Measurements from ENCODE around the gene EVI2A. TPM values are rescaled to one million over a fixed set of nuclear protein-coding genes. Genes with fewer than 3 reads are reported as not detected.
A peak's percentile ranks its signal among the peaks of the same experiment; 100 is the strongest.

The EVI2A gene
- total and polyA plus RNA-seq, 4 experiments from 2014 or later: 70.1 to 139 (median 105) TPM

DNA sequence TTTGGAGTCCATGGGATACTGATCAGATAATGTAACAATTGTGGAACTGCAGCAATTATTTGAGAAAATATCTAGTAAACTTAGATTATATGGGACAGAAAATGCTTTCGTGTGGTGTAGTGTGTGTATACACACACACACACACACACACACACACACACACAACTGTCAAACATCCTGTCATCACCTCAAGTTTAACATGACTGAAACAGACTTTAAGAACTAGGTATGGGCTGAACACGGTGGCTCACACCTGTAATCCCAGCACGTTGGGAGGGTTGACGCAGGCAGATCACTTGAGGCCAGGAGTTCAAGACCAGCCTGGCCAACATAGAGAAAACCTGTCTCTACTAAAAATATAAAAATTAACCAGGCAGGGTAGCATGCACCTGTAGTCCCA, 544 bp upstream of the EVI2A start:
- DNase-seq: peak in 1 of 5 donors; percentile 71
- peak overlapping the region; percentile 80 to 95 (median 90) for H3K4me3 Mint-ChIP-seq
- H3K4me1 ChIP-seq (ENCODE audit: insufficient read depth, low read length): peaks cover 20% of the 10 kb centered on the region
- H3K9me3 ChIP-seq (ENCODE audit: control insufficient read depth in 1 of 2, low read length in 2 of 2): no peaks in the 10 kb centered on the region
- H3K36me3 ChIP-seq (ENCODE audit: insufficient read depth, low read length): no peaks in the 10 kb centered on the region
- intact Hi-C loops (cut with micrococcal nuclease): loop anchor here (1.0 to 5.0 kb wide), 6 partner anchors 12 to 105 kb away; no protein-coding TSS in a partner anchor
- CTCF ChIA-PET (ENCODE audit: partially characterized antibody): interaction anchor here (1.8 kb wide), 1 partner anchor 9 kb away, joined by 7 read pairs; the partner anchor contains the start of gene EVI2B
- H3K9me3 Mint-ChIP-seq: no peaks in the 10 kb centered on the region
- H3K27ac Mint-ChIP-seq: peak overlapping the region; percentile 91 to 98 (median 95)
- peaks cover 24 to 32% of the 10 kb centered on the region in 2 donors for H3K36me3 Mint-ChIP-seq
- peak overlapping the region; percentile 73 for H3K27ac ChIP-seq (ENCODE audit: low read depth, low read length)
- POLR2A ChIA-PET (ENCODE audit: partially characterized antibody): interaction anchor here (2.3 to 8.2 kb wide), 2 partner anchors 12 to 167 kb away, joined by 18 to 197 read pairs; partner anchors contain the start of gene EVI2B
- H3K27me3 Mint-ChIP-seq: no peaks in the 10 kb centered on the region
- no peaks in the 10 kb centered on the region for H3K27me3 ChIP-seq (ENCODE audit: insufficient read depth, low read length)
- H3K4me3 ChIP-seq (ENCODE audit: low read length in 2 of 2): peak overlapping the region in 1 of 2 donors; percentile 92
- peaks cover 17 to 40% (median 23%) of the 10 kb centered on the region in 4 donors for H3K4me1 Mint-ChIP-seq

- Histone ChIP-seq H3K4me3 (ENCODE audit: low read length in 2 of 2) (peak overlapping the region; percentile 87 to 92), H3K36me3 (ENCODE audit: insufficient read depth, low read length) (no peaks in the 10 kb centered on the region), H3K27me3 (ENCODE audit: insufficient read depth, low read length) (no peaks in the 10 kb centered on the region), H3K27ac (ENCODE audit: low read depth, low read length) (peak overlapping the region; percentile 73), H3K4me1 (ENCODE audit: insufficient read depth, low read length) (peaks cover 31% of the 10 kb centered on the region), H3K9me3 (ENCODE audit: control insufficient read depth in 1 of 2, low read length in 2 of 2) (no peaks in the 10 kb centered on the region)
- no peaks in the 10 kb centered on the region for H3K27me3 Mint-ChIP-seq
- peaks cover 15 to 31% of the 10 kb centered on the region in 2 donors for H3K36me3 Mint-ChIP-seq
- DNase-seq: no peak
- peak overlapping the region; percentile 80 to 95 (median 90) for H3K4me3 Mint-ChIP-seq
- H3K9me3 Mint-ChIP-seq: no peaks in the 10 kb centered on the region
- CTCF ChIA-PET (ENCODE audit: partially characterized antibody): interaction anchor here (1.4 to 1.8 kb wide), 3 partner anchors 7 to 54 kb away, joined by 6 to 9 read pairs (median 7); partner anchors contain the start of gene EVI2B
- H3K27ac Mint-ChIP-seq: peak overlapping the region; percentile 91 to 98 (median 95)
- H3K4me1 Mint-ChIP-seq: peaks cover 23 to 51% (median 32%) of the 10 kb centered on the region in 4 donors
- POLR2A ChIA-PET (ENCODE audit: partially characterized antibody): interaction anchor here (2.3 to 8.2 kb wide), 2 partner anchors 11 to 168 kb away, joined by 18 to 197 read pairs; partner anchors contain the start of gene EVI2B
- intact Hi-C loops (cut with micrococcal nuclease): loop anchor here (1.0 to 5.0 kb wide), 6 partner anchors 10 to 103 kb away; no protein-coding TSS in a partner anchor
Measured at GRCh38 chr17:31320791-31321190, 631 bp downstream of the EVI2A start.

GRCh38 chr17:31320241-31320640, 1.2 kb downstream of the EVI2A start:
- Histone ChIP-seq H3K36me3 (ENCODE audit: insufficient read depth, low read length) (no peaks in the 10 kb centered on the region), H3K4me3 (ENCODE audit: low read length in 2 of 2) (peak overlapping the region; percentile 87 to 92), H3K4me1 (ENCODE audit: insufficient read depth, low read length) (peaks cover 37% of the 10 kb centered on the region), H3K27ac (ENCODE audit: low read depth, low read length) (peak overlapping the region; percentile 73), H3K27me3 (ENCODE audit: insufficient read depth, low read length) (no peaks in the 10 kb centered on the region), H3K9me3 (ENCODE audit: control insufficient read depth in 1 of 2, low read length in 2 of 2) (no peaks in the 10 kb centered on the region)
- Mint-ChIP-seq H3K4me3 (peak overlapping the region; percentile 80 to 95 (median 90)), H3K36me3 (peaks cover 12 to 31% of the 10 kb centered on the region in 2 donors), H3K27ac (peak overlapping the region; percentile 60 to 98 (median 92)), H3K27me3 (no peaks in the 10 kb centered on the region), H3K9me3 (no peaks in the 10 kb centered on the region), H3K4me1 (peaks cover 26 to 54% (median 35%) of the 10 kb centered on the region in 4 donors)
- peak in 1 of 5 donors; percentile 11 for DNase-seq
- intact Hi-C loops (cut with micrococcal nuclease): loop anchor here (2.0 to 5.0 kb wide), 4 partner anchors 13 to 103 kb away; no protein-coding TSS in a partner anchor
- POLR2A ChIA-PET (ENCODE audit: partially characterized antibody): interaction anchor here (1.1 to 8.2 kb wide), 6 partner anchors 11 to 188 kb away, joined by 3 to 197 read pairs (median 7); partner anchors contain the start of gene EVI2B
- CTCF ChIA-PET (ENCODE audit: partially characterized antibody): interaction anchor here (1.1 to 2.2 kb wide), 6 partner anchors 9 to 186 kb away, joined by 3 to 9 read pairs (median 4); no protein-coding TSS in a partner anchor

GRCh38 chr17:31318851-31319661, 2.4 kb downstream of the EVI2A start:
- DNase-seq: peak in 3 of 5 donors; percentile 33 to 43 (median 38)
- H3K36me3 Mint-ChIP-seq: peaks cover 12 to 34% of the 10 kb centered on the region in 2 donors
- H3K4me1 Mint-ChIP-seq: peaks cover 32 to 62% (median 41%) of the 10 kb centered on the region in 4 donors
- H3K27ac ChIP-seq (ENCODE audit: low read depth, low read length): peak overlapping the region; percentile 73
- H3K9me3 ChIP-seq (ENCODE audit: control insufficient read depth in 1 of 2, low read length in 2 of 2): no peaks in the 10 kb centered on the region
- POLR2A ChIA-PET (ENCODE audit: partially characterized antibody): interaction anchor here (0.6 to 8.2 kb wide), 8 partner anchors 9 to 228 kb away, joined by 3 to 197 read pairs (median 4); partner anchors contain the start of gene EVI2B
- H3K36me3 ChIP-seq (ENCODE audit: insufficient read depth, low read length): no peaks in the 10 kb centered on the region
- H3K4me3 ChIP-seq (ENCODE audit: low read length in 2 of 2): peak overlapping the region; percentile 87 to 92
- H3K9me3 Mint-ChIP-seq: no peaks in the 10 kb centered on the region
- peaks cover 48% of the 10 kb centered on the region for H3K4me1 ChIP-seq (ENCODE audit: insufficient read depth, low read length)
- no peaks in the 10 kb centered on the region for H3K27me3 Mint-ChIP-seq
- CTCF ChIA-PET (ENCODE audit: partially characterized antibody): interaction anchor here (1.0 to 2.2 kb wide), 8 partner anchors 8 to 187 kb away, joined by 3 to 9 read pairs (median 4); no protein-coding TSS in a partner anchor
- H3K27ac Mint-ChIP-seq: peak overlapping the region; percentile 92 to 97 (median 93)
- intact Hi-C loops (cut with micrococcal nuclease): loop anchor here (5.0 kb wide), 1 partner anchor 497 kb away; the partner anchor contains the start of gene CRLF3
- H3K4me3 Mint-ChIP-seq: peak overlapping the region; percentile 86 to 95 (median 90)
- no peaks in the 10 kb centered on the region for H3K27me3 ChIP-seq (ENCODE audit: insufficient read depth, low read length)

- CTCF ChIA-PET (ENCODE audit: partially characterized antibody): interaction anchor here (1.0 to 2.2 kb wide), 3 partner anchors 52 to 102 kb away, joined by 3 to 6 read pairs (median 6); no protein-coding TSS in a partner anchor
- Mint-ChIP-seq H3K36me3 (peaks cover 12 to 36% of the 10 kb centered on the region in 2 donors), H3K27ac (peak overlapping the region; percentile 92 to 97 (median 93)), H3K27me3 (no peaks in the 10 kb centered on the region), H3K9me3 (no peaks in the 10 kb centered on the region), H3K4me3 (peak overlapping the region; percentile 86 to 95 (median 90)), H3K4me1 (peaks cover 28 to 61% (median 36%) of the 10 kb centered on the region in 4 donors)
- POLR2A ChIA-PET (ENCODE audit: partially characterized antibody): interaction anchor here (0.7 to 8.2 kb wide), 5 partner anchors 9 to 171 kb away, joined by 3 to 197 read pairs (median 7); partner anchors contain the start of gene EVI2B
- peak; percentile 64 to 89 (median 69) for DNase-seq
- Histone ChIP-seq H3K4me3 (ENCODE audit: low read length in 2 of 2) (peak overlapping the region; percentile 87 to 92), H3K27ac (ENCODE audit: low read depth, low read length) (peak overlapping the region; percentile 73), H3K36me3 (ENCODE audit: insufficient read depth, low read length) (no peaks in the 10 kb centered on the region), H3K9me3 (ENCODE audit: control insufficient read depth in 1 of 2, low read length in 2 of 2) (no peaks in the 10 kb centered on the region), H3K27me3 (ENCODE audit: insufficient read depth, low read length) (no peaks in the 10 kb centered on the region), H3K4me1 (ENCODE audit: insufficient read depth, low read length) (peaks cover 48% of the 10 kb centered on the region)
- intact Hi-C loops (cut with micrococcal nuclease): loop anchor here (5.0 kb wide), 1 partner anchor 496 kb away; the partner anchor contains the start of gene CRLF3
Measured at GRCh38 chr17:31318298-31318801, 3.1 kb downstream of the EVI2A start.

DNA sequence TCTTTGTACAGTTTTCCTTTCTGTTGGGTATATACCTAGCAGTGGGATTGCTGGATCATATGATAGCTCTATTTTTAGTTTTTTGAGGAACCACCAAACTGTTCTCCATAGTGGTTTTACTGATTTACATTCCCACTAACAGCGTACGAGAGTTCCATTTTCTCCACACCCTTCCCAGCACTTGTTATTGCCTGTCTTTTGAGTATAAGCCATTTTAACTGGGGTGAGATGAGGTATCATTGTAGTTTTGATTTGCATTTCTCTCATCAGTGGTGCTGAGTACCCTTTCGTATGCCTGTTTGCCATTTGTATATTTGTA, 6.7 kb downstream of the EVI2A start:
- DNase-seq: no peak
- Histone ChIP-seq H3K36me3 (ENCODE audit: insufficient read depth, low read length) (no peaks in the 10 kb centered on the region), H3K4me1 (ENCODE audit: insufficient read depth, low read length) (peaks cover 44% of the 10 kb centered on the region), H3K9me3 (ENCODE audit: control insufficient read depth in 1 of 2, low read length in 2 of 2) (no peaks in the 10 kb centered on the region), H3K27ac (ENCODE audit: low read depth, low read length) (peak overlapping the region; percentile 36), H3K27me3 (ENCODE audit: insufficient read depth, low read length) (no peaks in the 10 kb centered on the region), H3K4me3 (ENCODE audit: low read length in 2 of 2) (peak overlapping the region in 1 of 2 donors; percentile 4)
- Mint-ChIP-seq H3K4me1 (peaks cover 23 to 65% (median 32%) of the 10 kb centered on the region in 4 donors), H3K9me3 (no peaks in the 10 kb centered on the region), H3K36me3 (peaks cover 12 to 40% of the 10 kb centered on the region in 2 donors), H3K27me3 (no peaks in the 10 kb centered on the region), H3K27ac (peak overlapping the region; percentile 81 to 96 (median 88)), H3K4me3 (peak overlapping the region; percentile 58 to 97 (median 91))
- POLR2A ChIA-PET (ENCODE audit: partially characterized antibody): no interaction called here
- CTCF ChIA-PET (ENCODE audit: partially characterized antibody): interaction anchor here (1.4 kb wide), 1 partner anchor 11 kb away, joined by 3 read pairs; no protein-coding TSS in a partner anchor
- intact Hi-C loops (cut with micrococcal nuclease): loop anchor here (5.0 kb wide), 5 partner anchors 38 to 492 kb away; partner anchors contain the start of gene CRLF3
